A549 (cell line): ENCODE measurements around the gene TCF7L2. TPM values are rescaled to one million over a fixed set of nuclear protein-coding genes. Genes with fewer than 3 reads are reported as not detected.

Experiments
- ATAC-seq, 2 experiments: fragments of 200-7000 bp in 1 of 2; fragments of >200 bp in 1 of 2; cut with Nextera tagmentation in 1 of 2; cut with Tn5 transposase in 1 of 2; 3 replicates each; pipeline versions ENCODE4 v1.8.0 to v1.9.1; 2018 to 2020; ENCODE audit warnings: mild to moderate bottlenecking in 1 of 2, moderate library complexity in 1 of 2
- CTCF ChIA-PET: fragments of 300-600 bp; sonication (Branson Sonifier 250); formaldehyde crosslinking; extraction: SDS; loops from one replicate; lab custom pipeline; 2021; ENCODE audit warnings: antibody characterized with exemption, inconsistent platforms; lab: Yijun Ruan, JAX
- POLR2A ChIA-PET: fragments of 350-600 bp; formaldehyde crosslinking; extraction: SDS; loops from one replicate; lab custom pipeline; 2021; ENCODE audit warnings: antibody characterized with exemption, inconsistent platforms; lab: Yijun Ruan, JAX
- DNase-seq, 2 experiments: peaks; one replicate each; pipeline versions ENCODE4 v3.0.0 to v3.0.0-alpha.2; 2011 to 2016; ENCODE audit warnings: low read depth in 1 of 2, low spot score in 1 of 2
- FAIRE-seq: peaks from 2 replicates; lab custom pipeline; 2011; peaks lifted over from hg19 to GRCh38; lab: Jason Lieb, UNC
- H3K27ac ChIP-seq, 2 experiments: fragments of >200 bp; sonication (Bioruptor Twin); formaldehyde crosslinking; 3 replicates each; pipeline ENCODE4 v1.5.1; 2016 to 2017
- H3K4me1 ChIP-seq: fragments of >200 bp; sonication (Bioruptor Twin); formaldehyde crosslinking; 3 replicates; pipeline ENCODE4 v1.6.1; 2016
- H3K4me2 ChIP-seq: fragments of >200 bp; sonication (Bioruptor Twin); formaldehyde crosslinking; 3 replicates; pipeline ENCODE4 v1.6.1; 2016
- H3K4me3 ChIP-seq: fragments of >200 bp; sonication (Bioruptor Twin); formaldehyde crosslinking; 3 replicates; pipeline ENCODE4 v1.5.1; 2016
- H3K9me3 ChIP-seq: fragments of >200 bp; sonication (Bioruptor Twin); formaldehyde crosslinking; 3 replicates; pipeline ENCODE4 v1.6.1; 2016
- BHLHE40 ChIP-seq: IDR thresholded peaks from 2 replicates; pipeline ENCODE4 v1.6.1; 2012; ENCODE audit warnings: low read depth, low read length, inconsistent platforms
- CEBPB ChIP-seq, 2 experiments: fragments of >200 bp in 1 of 2; sonication (Bioruptor Twin) in 1 of 2; formaldehyde crosslinking in 1 of 2; IDR thresholded peaks; 2 replicates each; pipeline ENCODE4 v1.6.1; 2012 to 2016
- CHD2 ChIP-seq: fragments of 150-350 bp; IDR thresholded peaks from 2 replicates; pipeline ENCODE4 v1.6.1; 2014; ENCODE audit warnings: low read length; ENCODE audit not compliant: partially characterized antibody
- CHD4 ChIP-seq: fragments of 200-600 bp; sonication (generic); IDR thresholded peaks from 2 replicates; pipeline ENCODE4 v1.6.1; 2016; ENCODE audit warnings: antibody characterized with exemption, mild to moderate bottlenecking, borderline replicate concordance
- FOSB ChIP-seq: fragments of 250-450 bp; sonication (Bioruptor Pico); IDR thresholded peaks from 2 replicates; pipeline ENCODE4 v1.5.0; 2020; ENCODE audit warnings: mild to moderate bottlenecking, moderate library complexity
- FOXS1 ChIP-seq: fragments of 250-450 bp; sonication (Bioruptor Pico); IDR thresholded peaks from 2 replicates; pipeline ENCODE4 v1.5.0; 2020; ENCODE audit warnings: mild to moderate bottlenecking, moderate library complexity
- GATA3 ChIP-seq: IDR thresholded peaks from 2 replicates; pipeline ENCODE4 v1.6.1; 2012; ENCODE audit warnings: borderline replicate concordance
- HDAC2 ChIP-seq: fragments of 200-600 bp; sonication (generic); IDR thresholded peaks from 2 replicates; pipeline ENCODE4 v1.6.1; 2016
- HEYL ChIP-seq: fragments of 250-450 bp; sonication (Bioruptor Pico); IDR thresholded peaks from 2 replicates; pipeline ENCODE4 v1.8.0; 2021; ENCODE audit warnings: mild to moderate bottlenecking, moderate library complexity
- HOXA7 ChIP-seq: fragments of 250-450 bp; sonication (Bioruptor Pico); IDR thresholded peaks from 2 replicates; pipeline ENCODE4 v1.5.0; 2020; ENCODE audit warnings: mild to moderate bottlenecking, moderate library complexity
- HOXB13 ChIP-seq: fragments of 250-450 bp; sonication (Bioruptor Pico); IDR thresholded peaks from 2 replicates; pipeline ENCODE4 v1.5.0; 2020; ENCODE audit warnings: low read depth, mild to moderate bottlenecking, moderate library complexity
- HOXB5 ChIP-seq: fragments of 250-450 bp; sonication (Bioruptor Pico); IDR thresholded peaks from 2 replicates; pipeline ENCODE4 v1.5.0; 2020; ENCODE audit warnings: mild to moderate bottlenecking, moderate library complexity
- JUNB ChIP-seq: fragments of >200 bp; sonication (Bioruptor Twin); formaldehyde crosslinking; IDR thresholded peaks from 2 replicates; pipeline ENCODE4 v1.6.1; 2016
- NFE2L2 ChIP-seq: fragments of 150-350 bp; conservative IDR thresholded peaks from 2 replicates; pipeline ENCODE4 v1.6.1; 2014; ENCODE audit warnings: low read length
- RFX5 ChIP-seq: fragments of 450-650 bp; IDR thresholded peaks from 2 replicates; pipeline ENCODE4 v1.7.1; 2014; ENCODE audit warnings: antibody characterized with exemption, mild to moderate bottlenecking, moderate library complexity
- TFCP2L1 ChIP-seq: fragments of 250-450 bp; sonication (Bioruptor Pico); IDR thresholded peaks from 2 replicates; pipeline ENCODE4 v1.5.0; 2021; ENCODE audit warnings: mild to moderate bottlenecking
- ZNF302 ChIP-seq: fragments of 250-450 bp; sonication (Bioruptor Pico); IDR thresholded peaks from 2 replicates; pipeline ENCODE4 v1.9.0; 2021; ENCODE audit warnings: inconsistent platforms, mild to moderate bottlenecking, moderate library complexity
- WGBS: methylation state at CpG from one replicate; pipeline ENCODE4 v1.1.6; 2017; ENCODE audit errors: missing lambda C conversion rate; 5-methylcytosine and 5-hydroxymethylcytosine counted together
- polyA plus RNA-seq, 4 experiments: library from polyadenylated mRNA; depleted of rRNA in 3 of 4; stranded (reverse); fragments of >200 nt; fragmentation: RNase III in 1 of 4; extraction: RNeasy Plus Mini Kit Qiagen cat#74134 plus additional on column Dnase treatment in 1 of 4; gene quantifications; 2 replicates in 3 of 4; 3 replicates in 1 of 4; pipeline ENCODE4 v1.2.3, GENCODE V29; 2011 to 2017
- TF ChIP-seq, protein P1 (sequence below): fragments of >200 bp; sonication (Bioruptor Twin); formaldehyde crosslinking; IDR thresholded peaks from 3 replicates; pipeline ENCODE4 v1.6.1; 2016
- TF ChIP-seq, protein P2 (sequence below): fragments of 250-450 bp; sonication (Bioruptor Pico); IDR thresholded peaks from 2 replicates; pipeline ENCODE4 v1.5.0; 2020; ENCODE audit warnings: low read depth, mild to moderate bottlenecking, moderate library complexity
- TF ChIP-seq, protein P3 (sequence below): fragments of >200 bp; sonication (Bioruptor Twin); formaldehyde crosslinking; IDR thresholded peaks from 3 replicates; pipeline ENCODE4 v1.5.1; 2016

TCF7L2 gene
- polyA plus RNA-seq, 2 of the 4 experiments (the other 2 are of a cell fraction): 11.3 to 14.5 TPM

DNA sequence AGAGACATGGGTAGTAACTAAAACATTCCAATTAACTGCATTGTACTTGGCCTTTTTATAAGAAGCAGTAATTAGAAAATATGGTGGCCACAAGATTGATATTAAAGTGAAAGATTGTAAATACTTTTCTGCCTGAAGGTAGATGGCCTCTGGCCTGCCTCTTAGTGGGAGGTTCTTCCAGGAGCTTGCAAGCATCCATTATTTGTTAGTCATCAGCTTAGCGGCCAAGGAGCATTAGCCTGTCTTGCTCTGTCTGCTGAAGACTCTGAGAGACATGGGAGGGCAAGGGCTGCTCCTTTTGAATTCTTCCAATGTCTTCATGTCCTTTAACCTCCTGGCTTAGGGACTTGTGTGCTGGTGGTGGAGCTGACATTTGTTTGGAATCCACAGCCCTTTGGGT lies 80.4 kb downstream of the TCF7L2 start:
- Histone ChIP-seq H3K4me2 (peak overlapping the region; percentile 4; the same call in 1 of the 3 replicates), H3K9me3 (no peaks in the 10 kb centered on the region), H3K4me1 (peaks cover 62% of the 10 kb centered on the region), H3K27ac (peak overlapping the region in 1 of 2 experiments; percentile 41; a peak in 2 of 6 replicates), H3K4me3 (no peak overlapping the region)
- ATAC-seq (peak; percentile 64 to 65; a peak in 4 of 6 replicates), DNase-seq (no peak), FAIRE-seq (no peak)
- TF ChIP-seq HOXA7 (CRISPR knock-in tag) (no peak), HEYL (CRISPR knock-in tag) (no peak), RFX5 (no peak), TFCP2L1 (no peak), CHD4 (no peak), NFE2L2 (no peak), BHLHE40 (no peak), FOSB (CRISPR knock-in tag) (no peak), HOXB13 (no peak), JUNB (no peak), CHD2 (no peak), ZNF302 (CRISPR knock-in tag) (no peak), GATA3 (no peak), FOXS1 (CRISPR knock-in tag) (no peak), HDAC2 (no peak)
- TF ChIP-seq, protein P1, sequence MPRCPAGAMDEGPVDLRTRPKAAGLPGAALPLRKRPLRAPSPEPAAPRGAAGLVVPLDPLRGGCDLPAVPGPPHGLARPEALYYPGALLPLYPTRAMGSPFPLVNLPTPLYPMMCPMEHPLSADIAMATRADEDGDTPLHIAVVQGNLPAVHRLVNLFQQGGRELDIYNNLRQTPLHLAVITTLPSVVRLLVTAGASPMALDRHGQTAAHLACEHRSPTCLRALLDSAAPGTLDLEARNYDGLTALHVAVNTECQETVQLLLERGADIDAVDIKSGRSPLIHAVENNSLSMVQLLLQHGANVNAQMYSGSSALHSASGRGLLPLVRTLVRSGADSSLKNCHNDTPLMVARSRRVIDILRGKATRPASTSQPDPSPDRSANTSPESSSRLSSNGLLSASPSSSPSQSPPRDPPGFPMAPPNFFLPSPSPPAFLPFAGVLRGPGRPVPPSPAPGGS: no peak
- TF ChIP-seq, protein P2, sequence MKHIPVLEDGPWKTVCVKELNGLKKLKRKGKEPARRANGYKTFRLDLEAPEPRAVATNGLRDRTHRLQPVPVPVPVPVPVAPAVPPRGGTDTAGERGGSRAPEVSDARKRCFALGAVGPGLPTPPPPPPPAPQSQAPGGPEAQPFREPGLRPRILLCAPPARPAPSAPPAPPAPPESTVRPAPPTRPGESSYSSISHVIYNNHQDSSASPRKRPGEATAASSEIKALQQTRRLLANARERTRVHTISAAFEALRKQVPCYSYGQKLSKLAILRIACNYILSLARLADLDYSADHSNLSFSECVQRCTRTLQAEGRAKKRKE (CRISPR knock-in tag): no peak
- TF ChIP-seq, protein P3, sequence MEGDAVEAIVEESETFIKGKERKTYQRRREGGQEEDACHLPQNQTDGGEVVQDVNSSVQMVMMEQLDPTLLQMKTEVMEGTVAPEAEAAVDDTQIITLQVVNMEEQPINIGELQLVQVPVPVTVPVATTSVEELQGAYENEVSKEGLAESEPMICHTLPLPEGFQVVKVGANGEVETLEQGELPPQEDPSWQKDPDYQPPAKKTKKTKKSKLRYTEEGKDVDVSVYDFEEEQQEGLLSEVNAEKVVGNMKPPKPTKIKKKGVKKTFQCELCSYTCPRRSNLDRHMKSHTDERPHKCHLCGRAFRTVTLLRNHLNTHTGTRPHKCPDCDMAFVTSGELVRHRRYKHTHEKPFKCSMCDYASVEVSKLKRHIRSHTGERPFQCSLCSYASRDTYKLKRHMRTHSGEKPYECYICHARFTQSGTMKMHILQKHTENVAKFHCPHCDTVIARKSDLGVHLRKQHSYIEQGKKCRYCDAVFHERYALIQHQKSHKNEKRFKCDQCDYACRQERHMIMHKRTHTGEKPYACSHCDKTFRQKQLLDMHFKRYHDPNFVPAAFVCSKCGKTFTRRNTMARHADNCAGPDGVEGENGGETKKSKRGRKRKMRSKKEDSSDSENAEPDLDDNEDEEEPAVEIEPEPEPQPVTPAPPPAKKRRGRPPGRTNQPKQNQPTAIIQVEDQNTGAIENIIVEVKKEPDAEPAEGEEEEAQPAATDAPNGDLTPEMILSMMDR: no peak
- POLR2A ChIA-PET: interaction anchor here (0.8 kb wide), 1 partner anchor 43 kb away, joined by 4 read pairs; no protein-coding TSS in a partner anchor
- CTCF ChIA-PET: interaction anchor here (0.8 kb wide), 1 partner anchor 76 kb away, joined by 3 read pairs; no protein-coding TSS in a partner anchor
- WGBS: 45% methylated on average over 1 of the region's 1 CpG

DNA sequence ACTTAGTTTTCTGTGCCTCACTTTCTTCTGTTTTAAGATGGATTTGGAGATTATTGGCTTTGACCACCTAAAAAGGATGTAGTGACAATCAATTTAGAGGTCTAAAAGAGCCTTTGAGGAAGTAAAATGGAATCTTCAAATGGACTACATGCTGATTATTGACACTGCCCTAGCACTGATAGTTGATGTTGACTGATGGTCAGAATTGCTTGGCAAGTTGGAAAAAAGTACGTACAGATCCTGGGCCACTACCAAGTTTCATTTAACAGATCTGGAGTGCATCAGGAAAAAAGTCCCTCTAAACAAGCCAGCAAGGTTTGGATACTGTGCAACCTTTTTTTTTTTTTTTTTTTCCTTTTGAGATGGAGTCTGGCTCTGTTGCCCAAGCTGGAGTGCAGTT lies 81.1 kb downstream of the TCF7L2 start:
- Histone ChIP-seq H3K9me3 (no peaks in the 10 kb centered on the region), H3K27ac (peak overlapping the region in 1 of 2 experiments; percentile 41; a peak in 2 of 6 replicates), H3K4me3 (no peak overlapping the region), H3K4me1 (peaks cover 63% of the 10 kb centered on the region), H3K4me2 (no peak overlapping the region)
- DNase-seq (no peak), ATAC-seq (no peak), FAIRE-seq (no peak)
- 94% methylated on average over 1 of the region's 1 CpG for WGBS
- TF ChIP-seq CEBPB (IDR thresholded peaks at IDR 0.05) (peak in 1 of 2 experiments; percentile 47; a peak in 2 of 4 replicates), ZNF302 (CRISPR knock-in tag) (no peak), HOXB5 (CRISPR knock-in tag) (no peak)
- TF ChIP-seq, protein P1: no peak
- CTCF ChIA-PET: no interaction called here
- POLR2A ChIA-PET: interaction anchor here (0.5 to 0.7 kb wide), 2 partner anchors 32 to 96 kb away, joined by 3 to 5 read pairs; no protein-coding TSS in a partner anchor
